Astrocyte of the cerebellum (primary cell): ENCODE results near the gene WDR7.

ENCODE experiments used
- DNase-seq: peaks from one replicate; pipeline ENCODE4 v3.0.0-alpha.2; 2011; ENCODE audit warnings: low read depth
- H3K4me3 ChIP-seq: 2 replicates; pipeline ENCODE4 v1.5.1; 2011; ENCODE audit warnings: mild to moderate bottlenecking, low read depth, low read length, moderate library complexity
- CTCF ChIP-seq: IDR thresholded peaks from 2 replicates; pipeline ENCODE4 v1.5.1; 2012; ENCODE audit warnings: low read length, low read depth, moderate library complexity, mild to moderate bottlenecking; ENCODE audit errors: missing control alignments
- in situ Hi-C: cut with HindIII; loops from 2 replicates; pipeline ENCODE4 v1.10.0; 2017; ENCODE audit warnings: low sequenced_read_pairs

WDR7 gene

GRCh38 chr18:56903686-56904085 lies 252.5 kb downstream of the WDR7 start:
- DNase-seq: no peak
- no peak for TF ChIP-seq CTCF
- in situ Hi-C loops: no loop called here
- H3K4me3 ChIP-seq: no peak overlapping the region

GRCh38 chr18:56907771-56908170 lies 256.6 kb downstream of the WDR7 start:
- no peak for TF ChIP-seq CTCF
- DNase-seq: no peak
- in situ Hi-C loops: no loop called here
- H3K4me3 ChIP-seq: no peak overlapping the region

- TF ChIP-seq CTCF: no peak
- DNase-seq: no peak
- in situ Hi-C loops: no loop called here
- H3K4me3 ChIP-seq: no peak overlapping the region
Observed at GRCh38 chr18:56910237-56910636, 259.1 kb downstream of the WDR7 start.

GRCh38 chr18:56910967-56911366 lies 259.8 kb downstream of the WDR7 start:
- TF ChIP-seq CTCF: no peak
- no peak overlapping the region for H3K4me3 ChIP-seq
- in situ Hi-C loops: no loop called here

GRCh38 chr18:56913941-56914340 lies 262.8 kb downstream of the WDR7 start:
- no peak for DNase-seq
- H3K4me3 ChIP-seq: no peak overlapping the region
- TF ChIP-seq CTCF: no peak
- in situ Hi-C loops: no loop called here

More at GRCh38 chr18:56910967-56911366, 259.8 kb downstream of the WDR7 start:
- DNase-seq: no peak

GRCh38 chr18:56919190-56919589 lies 268.0 kb downstream of the WDR7 start:
- in situ Hi-C loops: no loop called here
- DNase-seq: no peak
- no peak overlapping the region for H3K4me3 ChIP-seq
- TF ChIP-seq CTCF: no peak
